ENCODE data around the gene ITIH4.

GRCh38 chr3:52849656-52850055 lies 19.2 kb upstream of the ITIH4 start:
- TF ChIP-seq GATA2 (IDR thresholded peaks at IDR 0.05; ENCODE audit: low read depth, low read length) (no peak), GATA3 (IDR thresholded peaks at IDR 0.05; ENCODE audit: low read depth, low read length) (no peak)

Measured in SH-SY5Y (cell line).